VCaP (cell line): Measurements from ENCODE around the gene RAC2.
"Not testable (repeated sequence)": the region's sequence is repeated elsewhere in the genome, so short reads cannot be mapped to it uniquely, and the experiment has no call there.

Experiments
- H3K27ac ChIP-seq: fragments of 450-650 bp; 2 replicates; pipeline ENCODE4 v1.5.1; 2017
- CTCF ChIP-seq: fragments of 450-650 bp; conservative IDR thresholded peaks from 2 replicates; pipeline ENCODE4 v1.5.1; 2017; ENCODE audit warnings: mild to moderate bottlenecking, moderate library complexity

The RAC2 gene

GRCh38 chr22:37202001-37202555 lies 42.0 kb downstream of the RAC2 start:
- TF ChIP-seq CTCF: no peak
- H3K27ac ChIP-seq: no peak overlapping the region

- H3K27ac ChIP-seq: not testable (repeated sequence)
Observed at GRCh38 chr22:37201443-37201820, 42.6 kb downstream of the RAC2 start.

GRCh38 chr22:37199760-37200108 lies 44.3 kb downstream of the RAC2 start:
- TF ChIP-seq CTCF: peak; percentile 55; the same call in 1 of the 2 replicates
- peak overlapping the region; percentile 93 for H3K27ac ChIP-seq

- H3K27ac ChIP-seq: peak overlapping the region; percentile 93
- TF ChIP-seq CTCF: peak; percentile 97
Observed at GRCh38 chr22:37199103-37199759, 44.8 kb downstream of the RAC2 start.

GRCh38 chr22:37198258-37199102 lies 45.6 kb downstream of the RAC2 start:
- TF ChIP-seq CTCF: peak; percentile 86
- peak overlapping the region; percentile 93 for H3K27ac ChIP-seq

- no peak for TF ChIP-seq CTCF
- peak overlapping the region; percentile 93 for H3K27ac ChIP-seq
Observed at GRCh38 chr22:37197451-37198257, 46.4 kb downstream of the RAC2 start.

- H3K27ac ChIP-seq: peak overlapping the region; percentile 93
- TF ChIP-seq CTCF: peak; percentile 50
Observed at GRCh38 chr22:37196539-37197450, 47.3 kb downstream of the RAC2 start.
